Measurements from ENCODE around the gene DNMBP.

GRCh38 chr10:99873846-99874245 lies 135.9 kb downstream of the DNMBP start:
- TF ChIP-seq CTCF (IDR thresholded peaks at IDR 0.05; ENCODE audit: poor library complexity) (no peak), EZH2phosphoT487 (IDR thresholded peaks at IDR 0.05; ENCODE audit: low read depth, severe bottlenecking, unreplicated experiment) (no peak)

Data from hepatocyte (in vitro differentiated cells).